Lower leg skin (tissue), 3 donors: ENCODE results near the gene CCDC18.

ENCODE experiments used
- POLR2A ChIP-seq, 2 donors: fragments of 450-650 bp; IDR thresholded peaks; one replicate each; pipeline ENCODE4 v1.6.1; 2016 to 2017; ENCODE audit warnings: antibody characterized with exemption in 2 of 2, mild to moderate bottlenecking in 1 of 2, moderate library complexity in 1 of 2
- TF ChIP-seq, protein P1 (sequence below), 3 donors: fragments of 450-650 bp; IDR thresholded peaks; one replicate each; pipeline ENCODE4 v1.5.1; 2016; ENCODE audit warnings: antibody characterized with exemption in 3 of 3, mild to moderate bottlenecking in 3 of 3, moderate library complexity in 2 of 3

DNA sequence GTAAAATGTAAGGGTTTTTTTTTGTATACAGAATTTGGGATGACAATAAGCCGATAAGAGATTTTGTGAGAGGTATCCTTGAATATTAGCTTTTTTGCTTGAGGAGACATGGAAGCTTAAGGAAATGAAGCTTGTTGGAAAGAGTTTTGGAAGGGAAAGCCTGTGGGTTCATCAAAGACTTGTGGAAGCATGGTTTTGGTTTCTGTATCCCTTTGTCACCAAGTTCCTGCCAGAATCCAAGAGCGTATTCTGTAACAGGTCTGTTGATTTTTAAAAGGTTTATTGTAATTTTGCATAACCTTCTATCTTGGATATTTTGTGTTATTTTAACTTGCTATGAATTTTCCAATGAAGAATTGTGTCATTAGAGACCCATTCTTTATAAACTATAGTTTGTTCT is 38.4 kb upstream of the CCDC18 start:
- TF ChIP-seq, protein P1, sequence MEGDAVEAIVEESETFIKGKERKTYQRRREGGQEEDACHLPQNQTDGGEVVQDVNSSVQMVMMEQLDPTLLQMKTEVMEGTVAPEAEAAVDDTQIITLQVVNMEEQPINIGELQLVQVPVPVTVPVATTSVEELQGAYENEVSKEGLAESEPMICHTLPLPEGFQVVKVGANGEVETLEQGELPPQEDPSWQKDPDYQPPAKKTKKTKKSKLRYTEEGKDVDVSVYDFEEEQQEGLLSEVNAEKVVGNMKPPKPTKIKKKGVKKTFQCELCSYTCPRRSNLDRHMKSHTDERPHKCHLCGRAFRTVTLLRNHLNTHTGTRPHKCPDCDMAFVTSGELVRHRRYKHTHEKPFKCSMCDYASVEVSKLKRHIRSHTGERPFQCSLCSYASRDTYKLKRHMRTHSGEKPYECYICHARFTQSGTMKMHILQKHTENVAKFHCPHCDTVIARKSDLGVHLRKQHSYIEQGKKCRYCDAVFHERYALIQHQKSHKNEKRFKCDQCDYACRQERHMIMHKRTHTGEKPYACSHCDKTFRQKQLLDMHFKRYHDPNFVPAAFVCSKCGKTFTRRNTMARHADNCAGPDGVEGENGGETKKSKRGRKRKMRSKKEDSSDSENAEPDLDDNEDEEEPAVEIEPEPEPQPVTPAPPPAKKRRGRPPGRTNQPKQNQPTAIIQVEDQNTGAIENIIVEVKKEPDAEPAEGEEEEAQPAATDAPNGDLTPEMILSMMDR (IDR thresholded peaks at IDR 0.05): no peak
- TF ChIP-seq POLR2A (IDR thresholded peaks at IDR 0.05): no peak
